ENCODE results near the gene GALNS. TPM values are rescaled to one million over a fixed set of nuclear protein-coding genes. Genes with fewer than 3 reads are reported as not detected.

GALNS gene
- total and polyA plus RNA-seq, 2 donors (not counting 3 experiments of a cell fraction or from before 2014, with no cell fraction given) = 21.8 to 40.2 TPM

DNA sequence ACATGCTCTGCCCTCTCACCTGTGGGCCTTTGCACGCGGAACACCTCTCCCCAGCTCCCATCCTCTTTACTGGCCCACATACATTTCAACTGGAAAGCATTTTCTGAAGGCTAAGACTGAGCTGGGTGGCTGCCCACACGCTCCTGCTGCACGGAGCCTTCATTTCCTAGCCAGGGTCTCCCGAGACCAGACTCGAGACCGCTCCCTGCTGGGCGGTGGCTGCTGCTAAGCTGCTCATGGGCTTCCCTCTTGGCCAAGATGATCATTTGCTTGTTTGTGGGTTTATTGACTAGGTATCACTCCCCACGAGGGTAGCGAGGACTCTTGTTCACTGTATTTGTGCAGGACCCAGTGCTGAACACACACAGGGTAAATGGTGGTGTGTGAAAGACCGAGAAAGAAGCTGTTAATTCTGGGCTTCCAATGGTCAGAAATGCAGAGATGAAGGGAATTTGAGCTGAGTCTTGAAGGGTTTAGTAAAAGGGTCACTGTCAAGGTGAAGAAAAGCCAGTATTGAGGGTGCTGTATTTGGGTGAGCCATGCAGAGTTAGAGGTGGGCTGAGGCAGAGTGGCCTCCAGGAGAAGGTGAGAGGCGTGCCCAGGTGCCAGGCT, 1.1 kb upstream of the GALNS start:
- TSS peak; percentile 45 for BruUV-seq (replicated peaks)
- Histone ChIP-seq H4K20me1 (replicated peaks; ENCODE audit: control insufficient read depth, extremely low read depth, insufficient read depth, low read length) (no peaks in the 10 kb centered on the region), H3K4me1 (ENCODE audit: control insufficient read depth, extremely low read depth, insufficient read depth, low read length) (peaks cover 4% of the 10 kb centered on the region), H3K27me3 (ENCODE audit: control insufficient read depth in 2 of 2, insufficient read depth in 2 of 2, low read length in 2 of 2) (no peaks in the 10 kb centered on the region), H3K36me3 (ENCODE audit: control insufficient read depth in 2 of 2, extremely low read depth in 1 of 2, insufficient read depth in 2 of 2, low read length in 2 of 2) (peaks cover 0 to 24% of the 10 kb centered on the region in 2 experiments), H3K9me1 (replicated peaks; ENCODE audit: control insufficient read depth, extremely low read depth, insufficient read depth, low read length) (no peaks in the 10 kb centered on the region), H3K4me2 (ENCODE audit: insufficient read depth, low read length) (peak overlapping the region; percentile 75), H3K9ac (replicated peaks; ENCODE audit: extremely low read depth, insufficient read depth, low read length) (peak overlapping the region; percentile 57), H3K79me2 (ENCODE audit: control insufficient read depth, insufficient read depth, low read length) (peaks cover 4% of the 10 kb centered on the region), H3K9me3 (replicated peaks; ENCODE audit: control insufficient read depth, insufficient read depth, low read length) (no peaks in the 10 kb centered on the region), H3K27ac (ENCODE audit: insufficient read depth, low read depth, low read length) (peak overlapping the region; percentile 1), H3K4me3 (replicated peaks in 1 of 3; ENCODE audit: insufficient read depth in 1 of 3, low read depth in 1 of 3, low read length in 3 of 3) (peak overlapping the region; percentile 45 to 100 (median 72)), H2AFZ (ENCODE audit: low read depth, low read length) (peak overlapping the region; percentile 53)
- DNase-seq (ENCODE audit: low read depth, low spot score) = peak; percentile 74
- ChIA-PET CTCF (interaction anchor here (0.6 to 2.7 kb wide), 25 partner anchors 9 to 699 kb away, joined by 3 to 50 read pairs (median 5); partner anchors contain the start of genes APRT, PABPN1L, PIEZO1 and ZNF778), POLR2A (no interaction called here)
- peak; percentile 96 for FAIRE-seq
- TF ChIP-seq, protein P1, sequence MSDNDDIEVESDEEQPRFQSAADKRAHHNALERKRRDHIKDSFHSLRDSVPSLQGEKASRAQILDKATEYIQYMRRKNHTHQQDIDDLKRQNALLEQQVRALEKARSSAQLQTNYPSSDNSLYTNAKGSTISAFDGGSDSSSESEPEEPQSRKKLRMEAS (IDR thresholded peaks at IDR 0.05; ENCODE audit: insufficient read depth, insufficient read length) = peak; percentile 8
- TF ChIP-seq, protein P2, sequence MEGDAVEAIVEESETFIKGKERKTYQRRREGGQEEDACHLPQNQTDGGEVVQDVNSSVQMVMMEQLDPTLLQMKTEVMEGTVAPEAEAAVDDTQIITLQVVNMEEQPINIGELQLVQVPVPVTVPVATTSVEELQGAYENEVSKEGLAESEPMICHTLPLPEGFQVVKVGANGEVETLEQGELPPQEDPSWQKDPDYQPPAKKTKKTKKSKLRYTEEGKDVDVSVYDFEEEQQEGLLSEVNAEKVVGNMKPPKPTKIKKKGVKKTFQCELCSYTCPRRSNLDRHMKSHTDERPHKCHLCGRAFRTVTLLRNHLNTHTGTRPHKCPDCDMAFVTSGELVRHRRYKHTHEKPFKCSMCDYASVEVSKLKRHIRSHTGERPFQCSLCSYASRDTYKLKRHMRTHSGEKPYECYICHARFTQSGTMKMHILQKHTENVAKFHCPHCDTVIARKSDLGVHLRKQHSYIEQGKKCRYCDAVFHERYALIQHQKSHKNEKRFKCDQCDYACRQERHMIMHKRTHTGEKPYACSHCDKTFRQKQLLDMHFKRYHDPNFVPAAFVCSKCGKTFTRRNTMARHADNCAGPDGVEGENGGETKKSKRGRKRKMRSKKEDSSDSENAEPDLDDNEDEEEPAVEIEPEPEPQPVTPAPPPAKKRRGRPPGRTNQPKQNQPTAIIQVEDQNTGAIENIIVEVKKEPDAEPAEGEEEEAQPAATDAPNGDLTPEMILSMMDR (IDR thresholded peaks at IDR 0.05; ENCODE audit: extremely low read depth in 1 of 2, insufficient read depth in 1 of 2, low read depth in 1 of 2, low read length in 2 of 2) = peak; percentile 76 to 87
- TF ChIP-seq MYC (IDR thresholded peaks at IDR 0.05; ENCODE audit: low read depth, low read length) = no peak
- dilution Hi-C loops (cut with MboI; ENCODE audit: extremely low pct_ligation_motif_present, low sequenced_read_pairs) = no loop called here
- intact Hi-C loops (cut with micrococcal nuclease) = loop anchor here (1.0 to 2.0 kb wide), 5 partner anchors 42 to 121 kb away; no protein-coding TSS in a partner anchor
